ENCODE results near the gene IMMP2L.

The IMMP2L gene

DNA sequence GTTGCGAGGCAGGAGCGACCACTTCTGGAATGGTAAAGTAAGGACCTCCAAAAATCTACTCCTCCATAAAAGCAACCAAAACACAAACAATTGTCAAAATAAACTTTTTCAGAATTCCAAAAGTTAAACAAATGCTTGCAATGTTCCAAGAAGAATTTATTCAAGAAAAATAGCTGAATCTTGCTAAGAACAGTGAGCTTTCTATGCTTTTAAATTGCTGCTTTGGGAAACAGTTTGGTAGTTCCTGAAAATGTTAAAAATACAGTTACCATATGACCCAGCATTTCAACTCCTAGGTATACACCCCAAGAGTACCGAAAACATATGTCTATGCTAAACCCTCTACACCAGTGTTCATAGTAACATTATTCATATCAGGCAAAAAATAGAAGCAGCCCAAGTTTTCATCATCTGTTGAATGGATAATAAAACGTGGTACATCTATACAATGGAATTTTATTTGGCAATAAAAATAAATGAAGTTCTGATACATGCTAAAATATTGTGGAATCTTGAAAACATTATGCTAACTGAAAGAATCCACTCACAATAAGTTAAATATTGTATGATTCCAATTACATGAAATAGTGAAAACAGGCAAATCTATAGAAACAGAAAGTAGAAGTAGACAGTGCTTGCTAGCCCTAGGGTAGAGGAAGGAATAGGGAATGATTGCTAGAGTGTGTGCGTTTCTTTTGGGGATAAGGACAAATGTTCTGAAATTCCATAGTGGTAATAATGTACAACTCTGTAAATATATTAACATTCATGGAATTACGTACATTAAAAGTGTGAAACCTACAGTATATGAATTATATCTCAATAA lies 414.4 kb downstream of the IMMP2L start:
- DNase-seq (ENCODE audit: low spot score) = no peak

DNA sequence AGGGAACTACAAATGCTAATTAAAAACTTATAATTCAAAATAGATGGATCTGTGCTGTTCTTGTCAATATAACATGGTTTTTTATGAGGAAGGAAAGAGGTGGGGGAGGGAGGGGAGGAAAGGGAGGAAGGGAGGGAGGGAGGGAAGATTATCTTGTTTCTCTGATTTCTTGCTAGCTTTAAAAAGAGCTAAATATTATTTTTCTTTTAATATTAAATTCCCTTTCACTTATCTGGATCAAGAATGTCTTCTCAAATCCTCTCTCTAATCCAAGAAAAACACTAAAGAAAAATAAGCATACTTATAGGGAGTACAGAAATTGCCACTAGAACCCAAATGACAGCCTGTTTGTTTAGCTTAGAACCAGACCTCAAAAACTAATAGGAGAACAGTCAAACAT lies 416.2 kb downstream of the IMMP2L start:
- DNase-seq (ENCODE audit: low spot score) = no peak

DNA sequence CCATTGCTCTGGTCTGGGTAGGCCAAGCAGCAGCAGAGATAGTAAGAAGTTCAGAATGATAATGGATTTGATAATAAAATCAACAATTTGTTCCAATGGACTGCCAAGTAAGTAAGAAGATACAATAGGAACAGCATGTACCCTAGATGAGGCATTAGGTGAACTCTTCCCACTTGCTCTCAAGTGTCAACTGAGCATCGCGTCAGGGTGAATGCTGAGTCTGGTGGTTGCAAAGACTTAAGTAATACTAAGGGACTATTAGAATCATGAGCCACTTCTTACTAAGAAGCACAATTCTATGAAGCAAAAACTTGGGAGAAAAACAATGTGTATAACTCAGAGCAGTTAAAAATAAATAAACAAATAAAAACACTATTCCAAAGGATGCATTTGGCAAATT lies 416.8 kb downstream of the IMMP2L start:
- DNase-seq (ENCODE audit: low spot score) = no peak

DNA sequence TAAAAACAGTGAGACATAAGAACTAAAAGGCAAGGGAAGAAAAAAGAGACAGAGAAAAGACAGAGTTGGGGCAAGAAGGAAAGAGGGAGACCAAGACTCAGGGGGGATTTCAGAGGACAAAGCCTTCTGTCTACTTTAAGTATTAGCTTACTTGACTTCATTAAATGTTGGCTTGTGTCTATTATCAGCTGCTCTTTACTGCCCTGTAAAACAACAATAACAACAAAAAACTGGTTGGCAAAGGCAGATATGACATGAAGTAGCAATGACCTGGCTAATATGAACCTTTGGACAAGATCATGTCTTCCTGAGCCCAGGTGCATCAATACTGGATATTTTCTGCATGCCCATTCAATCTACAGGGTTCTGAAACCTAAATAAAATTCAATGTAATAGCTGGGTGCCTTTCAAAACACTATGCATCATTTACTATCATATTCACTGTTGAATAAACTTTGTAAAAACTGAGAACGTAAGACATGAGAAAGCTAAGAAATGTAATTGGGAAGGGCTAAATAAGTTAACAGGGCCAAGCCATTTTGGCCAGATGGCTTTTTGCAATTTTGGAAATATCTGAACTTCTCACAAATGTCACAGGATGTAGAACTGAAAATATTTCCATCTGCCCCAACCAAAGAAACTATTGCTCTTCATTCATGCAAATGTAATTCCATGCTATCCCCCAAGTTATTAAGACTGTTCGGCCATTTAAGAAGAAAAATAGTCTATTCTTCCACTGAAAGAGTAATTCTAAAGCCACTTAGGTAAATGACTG lies 422.0 kb downstream of the IMMP2L start:
- no peak for DNase-seq (ENCODE audit: low spot score)

DNA sequence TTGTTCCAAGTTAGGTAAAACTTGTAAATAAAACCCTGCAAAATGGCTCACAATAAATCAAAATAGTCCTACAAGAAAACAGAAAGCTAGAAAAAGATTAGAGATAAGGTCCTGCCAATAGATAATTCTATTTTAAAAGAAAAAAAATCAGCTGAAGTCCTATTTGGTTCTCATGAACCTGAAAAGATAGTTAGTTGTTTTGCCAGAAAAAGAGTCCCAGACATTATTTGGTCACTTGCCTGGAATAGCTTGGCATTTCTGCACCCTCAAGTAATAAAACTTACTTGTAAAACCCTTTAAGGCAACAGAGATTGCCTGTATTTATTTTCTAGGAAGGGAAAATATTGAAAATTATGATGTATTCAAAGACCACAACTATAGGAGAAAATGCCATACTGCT lies 423.7 kb downstream of the IMMP2L start:
- DNase-seq (ENCODE audit: low spot score) = no peak

DNA sequence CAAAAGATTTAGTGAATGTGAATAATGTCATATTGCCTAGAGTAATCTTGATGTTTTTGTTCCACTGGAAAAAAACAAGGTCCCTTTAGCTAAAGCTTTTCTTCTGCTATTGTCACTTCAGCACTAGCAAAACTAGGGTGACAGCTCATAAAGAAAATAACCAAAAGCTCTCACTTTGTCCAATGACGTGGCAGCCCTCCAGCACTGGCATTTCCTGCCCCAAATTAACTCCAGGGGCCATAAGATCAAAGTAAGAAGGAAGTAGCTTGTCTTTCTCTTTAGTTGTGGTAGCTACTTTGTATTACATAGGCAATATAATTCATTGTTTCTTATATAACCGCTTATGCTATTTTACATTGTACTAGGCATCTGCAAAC lies 424.1 kb downstream of the IMMP2L start:
- peak; percentile 2 for DNase-seq (ENCODE audit: low spot score)

DNA sequence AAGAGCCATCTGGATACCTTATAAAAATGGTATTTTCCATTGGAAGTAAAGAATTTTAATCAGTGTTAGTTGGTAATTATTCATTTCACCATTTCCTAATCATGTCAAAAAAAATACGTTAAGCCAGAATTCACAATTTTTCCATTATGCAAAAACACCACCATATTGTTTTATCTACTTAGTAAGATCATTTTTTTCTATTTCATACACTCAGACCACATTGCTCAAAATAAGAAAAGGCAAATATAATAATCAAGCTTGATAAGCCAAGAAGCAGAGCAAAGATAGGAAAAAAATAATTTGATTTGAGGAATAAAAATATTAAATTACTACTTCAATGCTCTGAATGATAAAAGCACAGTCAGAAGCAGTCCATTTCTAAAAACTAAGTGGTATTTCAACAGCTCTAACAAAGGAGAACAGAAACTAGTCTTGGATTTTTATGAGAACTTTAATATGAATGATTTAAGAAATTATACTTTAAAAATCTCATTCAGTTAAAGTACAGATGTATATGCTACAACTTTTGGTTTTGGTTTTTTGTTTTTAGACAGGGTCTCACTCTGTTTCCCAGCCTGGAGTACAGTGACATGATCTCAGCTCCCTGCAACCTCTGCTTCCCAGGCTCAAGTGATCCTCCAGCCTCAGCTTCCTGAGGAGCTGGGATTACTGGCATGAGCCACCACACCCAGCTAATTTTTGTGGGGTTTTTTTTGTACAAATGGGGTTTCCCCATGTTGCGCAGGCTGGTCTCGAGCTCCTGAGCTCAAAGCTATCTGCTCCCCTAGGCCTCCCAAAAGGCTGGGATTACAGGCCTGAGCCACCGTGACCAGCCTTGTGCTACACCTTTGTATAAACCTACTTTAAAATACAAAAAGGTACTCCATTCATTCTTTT lies 424.7 kb downstream of the IMMP2L start:
- DNase-seq (ENCODE audit: low spot score) = no peak

DNA sequence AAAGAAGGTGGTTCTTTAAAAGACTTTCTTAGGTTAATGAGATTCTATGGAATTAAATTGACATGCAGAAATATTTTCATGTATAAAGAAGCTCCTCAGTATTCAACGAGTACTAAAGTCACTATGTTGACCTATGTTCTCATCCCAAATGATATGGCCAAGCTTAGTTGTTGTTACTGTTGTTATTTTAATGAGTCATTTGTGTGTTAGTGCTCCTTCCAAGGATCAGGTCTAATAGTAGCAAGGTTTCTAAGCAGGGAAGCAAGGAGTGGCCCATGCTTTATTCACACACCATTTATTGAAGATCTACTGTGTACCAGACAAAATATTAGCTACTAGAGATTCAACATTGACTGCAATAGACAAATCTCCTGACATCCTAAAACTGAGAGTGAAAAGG lies 429.5 kb downstream of the IMMP2L start:
- no peak for DNase-seq (ENCODE audit: low spot score)

DNA sequence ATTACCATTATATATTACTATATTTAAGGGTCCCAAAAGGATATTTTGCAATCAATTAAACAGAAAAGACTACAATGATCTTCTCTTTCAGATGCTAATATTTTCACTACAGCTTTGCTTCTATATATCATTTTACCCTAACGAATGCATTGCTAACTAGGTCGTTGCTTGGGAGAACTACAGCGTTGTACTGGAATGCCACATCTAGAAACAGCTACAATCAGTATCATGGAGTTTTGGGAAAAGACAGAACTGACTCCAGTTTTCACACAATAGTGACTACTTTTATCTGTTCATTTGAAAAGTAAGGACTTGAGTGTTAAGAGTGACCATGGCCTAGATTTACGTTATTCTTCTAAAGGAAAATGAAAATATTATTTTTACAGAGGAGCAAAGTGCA lies 432.9 kb downstream of the IMMP2L start:
- no peak for DNase-seq (ENCODE audit: low spot score)

DNA sequence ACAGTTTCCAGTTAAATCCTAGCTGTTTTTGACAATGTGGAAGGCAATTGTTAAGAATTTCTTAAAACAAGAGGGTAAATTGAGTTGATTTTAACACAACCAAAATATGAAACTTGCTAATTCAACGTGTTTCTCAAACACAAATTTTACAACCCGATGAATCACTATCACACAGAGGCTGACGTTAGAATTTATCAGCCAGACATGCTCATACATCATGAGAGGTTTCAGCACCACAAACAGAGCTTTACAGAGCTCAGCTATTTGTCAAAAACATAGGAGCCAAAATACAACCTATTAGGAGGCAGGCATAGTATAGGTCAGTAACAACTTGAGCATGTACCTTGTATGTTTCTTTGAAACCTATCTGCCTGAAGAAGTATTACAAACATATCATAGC lies 435.3 kb downstream of the IMMP2L start:
- DNase-seq (ENCODE audit: low spot score) = peak; percentile 3

DNA sequence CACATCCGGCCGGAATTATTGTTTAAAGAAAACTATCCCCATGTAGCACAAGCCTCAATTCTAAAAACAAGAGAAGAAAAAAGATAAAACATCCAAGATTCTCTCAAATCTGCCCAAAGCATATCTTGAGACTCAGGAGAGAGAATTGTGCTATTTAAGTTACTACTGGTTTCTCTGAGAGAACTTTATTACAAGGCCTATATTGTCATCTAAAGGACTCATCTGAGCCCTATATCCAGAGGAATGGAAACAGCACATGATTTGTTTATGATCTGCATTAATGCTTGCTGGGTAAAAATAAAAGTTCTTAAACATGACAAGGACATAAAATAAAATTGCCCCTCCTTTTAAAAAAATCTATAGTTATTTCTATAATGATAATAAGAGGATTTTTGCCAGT lies 446.3 kb downstream of the IMMP2L start:
- DNase-seq (ENCODE audit: low spot score) = no peak

DNA sequence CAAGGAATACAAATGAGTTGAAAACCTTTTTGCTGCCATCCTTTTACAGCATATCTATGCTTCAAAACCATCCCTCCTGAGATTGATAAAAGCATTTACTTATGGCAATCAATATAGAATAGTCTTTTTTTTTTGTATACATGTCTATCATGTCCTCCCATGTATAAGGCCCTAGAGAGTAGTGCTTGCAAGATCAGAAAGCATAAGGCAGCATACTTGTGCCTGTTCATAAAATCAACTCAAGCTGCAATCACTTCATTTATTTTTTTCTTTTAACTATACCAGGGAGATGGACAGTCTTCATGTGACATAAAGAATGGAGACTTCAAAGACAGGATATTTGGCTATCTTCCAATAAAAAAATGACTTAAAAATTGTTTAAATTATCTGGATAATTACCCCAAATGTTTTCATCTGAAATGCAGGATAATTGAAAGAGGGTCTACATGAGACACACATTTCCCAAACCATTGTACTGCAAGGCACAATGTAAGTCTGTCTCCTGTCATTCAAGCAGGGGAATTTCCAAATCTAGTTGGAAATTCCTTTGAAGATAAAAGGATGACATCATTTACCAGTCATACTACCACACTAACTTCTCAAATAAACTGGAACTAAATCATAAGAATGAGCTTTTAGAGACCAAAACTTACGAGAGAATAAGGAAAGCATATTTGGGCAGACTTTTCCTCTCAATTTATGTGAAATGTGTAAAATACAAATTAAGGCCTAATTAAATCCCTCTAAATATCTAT lies 448.9 kb downstream of the IMMP2L start:
- no peak for DNase-seq (ENCODE audit: low spot score)

DNA sequence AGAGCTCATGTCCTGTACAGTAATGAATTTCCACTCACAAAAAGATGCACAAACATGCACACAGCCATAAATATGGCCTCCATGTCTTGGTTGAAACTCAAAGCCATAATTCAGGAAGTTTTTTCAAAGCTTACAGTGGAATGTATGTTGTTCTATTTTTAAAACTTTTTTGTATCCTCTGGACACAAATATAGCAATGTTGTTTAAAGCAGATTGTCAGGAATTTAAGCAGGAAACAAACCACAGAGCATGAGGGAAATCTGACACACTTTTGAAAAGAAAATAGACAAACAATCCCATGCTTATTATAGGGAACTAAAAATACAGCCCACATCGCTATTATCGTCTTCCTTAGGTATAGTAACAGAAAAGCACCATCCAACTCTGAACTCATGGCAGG lies 449.9 kb downstream of the IMMP2L start:
- DNase-seq (ENCODE audit: low spot score) = no peak

DNA sequence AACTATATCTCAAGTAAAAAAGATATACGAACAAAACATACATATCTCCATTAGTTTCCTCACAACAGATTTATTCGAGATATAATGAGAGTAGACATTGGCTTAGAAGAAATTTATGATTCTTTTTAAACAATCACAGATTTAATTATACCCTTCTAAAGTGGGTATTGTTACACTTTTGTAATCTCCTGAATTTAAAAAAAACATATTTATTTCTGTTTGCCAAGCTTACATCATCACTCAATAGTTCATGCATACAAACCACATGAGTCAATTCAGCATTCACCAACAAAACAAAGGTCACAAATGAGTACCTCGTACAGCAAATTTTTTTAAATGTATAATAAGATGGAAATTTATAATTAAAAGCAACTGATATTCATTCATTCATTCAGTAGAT lies 453.8 kb downstream of the IMMP2L start:
- DNase-seq (ENCODE audit: low spot score) = no peak

DNA sequence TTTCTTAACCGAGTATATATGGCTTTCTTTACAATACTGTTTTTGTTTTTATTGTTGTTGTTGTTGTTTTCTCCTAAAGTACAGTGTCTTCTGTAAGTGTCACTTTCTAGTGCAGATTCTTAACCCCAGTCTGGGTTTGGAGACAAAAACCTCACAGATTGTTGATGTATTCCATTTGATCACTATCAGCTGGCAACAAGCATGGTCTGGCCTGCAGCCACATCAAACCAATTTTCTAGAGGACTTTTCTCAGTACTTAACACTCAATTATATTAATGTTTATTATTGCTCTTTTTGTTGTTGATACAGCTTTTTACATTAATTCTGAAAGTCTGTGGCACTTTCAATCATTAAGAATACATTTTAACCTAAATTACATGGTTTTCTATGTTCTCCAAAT lies 454.3 kb downstream of the IMMP2L start:
- DNase-seq (ENCODE audit: low spot score) = no peak

DNA sequence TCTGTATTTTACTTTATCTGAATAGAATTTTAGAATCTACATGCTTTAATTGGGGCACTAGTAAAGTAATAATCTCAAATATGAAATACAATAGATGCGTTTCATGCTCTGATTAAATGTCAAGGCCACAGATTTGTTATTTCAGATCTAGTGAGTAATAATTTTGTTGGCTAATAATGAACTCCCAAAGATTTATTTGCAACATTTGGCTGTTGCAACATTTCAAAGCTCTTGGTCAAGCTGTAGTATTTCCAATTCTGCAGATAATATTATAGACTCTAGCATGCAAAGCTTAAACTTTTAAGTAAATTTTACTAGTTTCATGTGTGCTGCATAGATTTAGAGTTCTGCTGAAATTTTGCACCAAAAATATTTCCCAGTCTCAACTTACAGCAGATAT lies 454.7 kb downstream of the IMMP2L start:
- DNase-seq (ENCODE audit: low spot score) = no peak

DNA sequence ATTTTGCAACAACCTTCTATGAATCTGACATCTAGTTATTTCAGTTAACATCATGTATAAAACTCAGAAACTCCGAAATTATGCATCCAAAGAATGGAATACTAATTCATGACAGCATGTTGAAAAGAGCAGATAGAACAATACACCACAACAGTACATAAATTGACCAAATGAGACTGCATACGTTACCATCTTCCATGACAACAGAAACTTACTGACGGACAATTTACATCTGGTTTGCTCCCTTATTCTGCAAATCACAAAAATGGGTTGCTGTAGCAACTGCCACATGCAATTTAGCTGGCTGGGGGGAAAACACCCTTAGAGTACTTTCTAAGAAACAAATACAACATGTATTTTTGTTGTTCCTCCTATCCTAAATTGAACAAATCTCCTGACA lies 457.0 kb downstream of the IMMP2L start:
- no peak for DNase-seq (ENCODE audit: low spot score)

DNA sequence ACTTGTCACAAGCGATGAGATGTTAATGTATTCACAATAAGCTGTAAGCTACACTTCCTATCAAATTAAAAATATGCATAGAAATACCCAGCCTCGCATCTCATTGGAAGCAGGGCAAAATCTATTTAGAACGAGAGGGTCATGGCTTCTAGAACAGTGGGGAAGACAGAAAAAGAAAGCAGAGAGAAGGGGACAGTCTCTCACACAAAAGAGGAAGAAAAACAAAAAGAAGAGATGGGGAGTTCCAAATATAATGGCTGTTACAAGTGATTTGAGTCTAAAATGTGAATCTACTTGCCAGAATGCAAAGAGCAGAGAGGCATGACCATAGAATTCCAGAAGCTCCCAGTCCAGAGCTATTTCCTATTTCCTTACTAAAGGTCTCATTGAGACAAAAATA lies 457.6 kb downstream of the IMMP2L start:
- no peak for DNase-seq (ENCODE audit: low spot score)

DNA sequence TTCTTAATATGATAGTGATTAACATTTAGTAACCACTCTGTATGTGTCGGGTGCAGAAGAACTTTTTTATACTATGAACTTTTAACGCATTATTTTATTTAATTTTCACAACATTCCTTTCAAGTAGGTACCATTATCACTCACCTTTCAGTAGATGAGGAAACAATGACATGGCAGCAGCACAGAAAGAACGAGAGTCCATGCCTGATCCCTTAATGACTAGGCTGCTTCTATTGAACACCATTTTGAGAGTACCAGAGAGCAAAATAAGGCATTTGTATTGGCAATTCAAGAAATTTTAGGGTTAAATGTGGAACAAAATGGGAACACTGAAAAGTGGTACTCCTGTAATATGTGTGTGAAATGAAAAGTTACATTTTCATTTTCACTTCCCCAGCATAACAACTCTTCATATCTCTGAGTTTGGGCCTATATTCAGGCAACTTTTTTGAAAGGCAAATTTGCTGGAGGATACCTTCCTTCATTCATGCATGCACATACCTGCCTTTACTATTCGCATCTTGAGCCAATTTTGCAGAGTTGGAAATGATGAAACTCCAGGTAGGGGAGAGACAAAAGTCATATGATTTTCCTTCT lies 458.5 kb downstream of the IMMP2L start:
- no peak for DNase-seq (ENCODE audit: low spot score)

DNA sequence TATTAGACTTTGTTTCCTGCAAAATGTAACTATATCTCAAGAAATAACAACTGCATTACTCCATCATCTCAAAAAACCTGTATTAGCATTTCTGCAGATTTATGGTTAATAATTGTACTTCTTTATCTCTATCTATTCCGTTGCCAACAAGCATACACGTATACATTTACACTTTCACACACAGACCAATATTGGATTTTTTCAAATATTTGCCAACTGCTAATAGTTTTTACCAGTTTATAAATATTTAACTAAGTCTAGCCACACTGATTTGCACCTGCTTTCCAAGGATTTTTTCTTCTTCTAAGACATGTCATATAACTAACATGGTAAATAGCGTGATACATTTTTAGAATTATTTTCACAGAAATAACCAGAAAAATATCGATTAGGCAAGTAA lies 459.2 kb downstream of the IMMP2L start:
- DNase-seq (ENCODE audit: low spot score) = no peak

DNA sequence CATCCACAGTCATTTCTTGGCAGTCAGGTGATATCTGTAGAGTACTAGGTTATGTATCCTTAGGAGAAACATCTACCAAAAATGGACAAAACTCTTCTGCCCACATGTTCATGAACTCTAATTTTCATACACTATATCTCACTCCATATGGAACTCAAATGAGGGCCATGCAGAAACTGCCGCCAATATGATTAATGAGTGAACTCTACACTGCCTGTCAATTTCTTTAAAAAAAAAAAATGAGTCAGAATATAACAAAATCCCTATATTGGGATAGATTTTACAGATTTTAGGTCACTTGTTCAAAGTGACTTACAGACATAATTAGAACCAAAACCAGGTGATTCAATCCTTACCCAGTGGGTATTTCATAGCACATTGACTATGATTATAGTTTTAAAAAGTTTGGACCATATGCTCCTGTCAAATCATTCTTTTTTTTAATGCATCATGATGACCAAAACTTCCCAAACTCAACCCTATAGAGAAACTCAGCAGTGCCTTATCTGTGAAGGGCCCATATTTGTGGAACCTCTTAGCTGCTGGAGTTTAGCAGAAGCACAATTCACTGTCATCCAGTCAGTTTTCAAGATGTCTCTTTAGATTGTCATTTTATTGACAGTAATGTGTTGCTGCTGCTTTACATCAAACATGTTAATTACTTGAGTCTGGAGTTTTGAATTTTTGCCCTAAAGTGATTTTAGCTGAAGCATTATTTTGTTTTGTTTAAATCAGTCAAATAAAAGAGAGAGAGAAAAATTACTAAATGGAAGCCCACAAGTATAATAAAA lies 460.2 kb downstream of the IMMP2L start:
- no peak for DNase-seq (ENCODE audit: low spot score)
